Stimulated activated CD8-positive, alpha-beta memory T cell treated with anti-CD3 and anti-CD28 coated beads, Interleukin-4, amount 100 ng/mL, for 48 hours (primary cell): Measurements from ENCODE around the gene OTC.

Source experiments
- DNase-seq: peaks from one replicate; pipeline ENCODE4 v3.0.0-alpha.2; 2020

OTC gene

GRCh38 chrX:38357747-38358673 is 5.6 kb downstream of the OTC start:
- DNase-seq, result no peak

DNA sequence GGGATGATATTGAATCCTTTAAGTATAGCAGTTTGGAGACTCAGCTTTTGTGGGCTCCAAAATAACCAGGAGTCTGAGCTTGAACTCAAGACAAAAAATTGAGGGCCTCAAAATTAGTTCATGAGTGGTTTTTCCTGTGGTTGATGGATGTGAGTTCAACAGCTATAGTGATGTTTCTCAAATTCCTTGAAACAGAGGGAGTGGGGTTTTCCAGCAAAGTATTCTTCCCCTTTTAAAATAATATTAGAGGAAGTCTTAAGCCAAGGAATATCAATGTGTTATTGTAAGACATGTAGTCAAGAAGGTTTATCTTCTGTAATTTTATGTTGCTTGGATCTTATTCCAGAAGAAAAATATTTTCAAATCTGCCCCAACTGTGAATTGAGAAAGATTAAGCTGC is 10.6 kb downstream of the OTC start:
- DNase-seq, result no peak

- no peak for DNase-seq
Observed at GRCh38 chrX:38365954-38366353, 13.6 kb downstream of the OTC start.

DNA sequence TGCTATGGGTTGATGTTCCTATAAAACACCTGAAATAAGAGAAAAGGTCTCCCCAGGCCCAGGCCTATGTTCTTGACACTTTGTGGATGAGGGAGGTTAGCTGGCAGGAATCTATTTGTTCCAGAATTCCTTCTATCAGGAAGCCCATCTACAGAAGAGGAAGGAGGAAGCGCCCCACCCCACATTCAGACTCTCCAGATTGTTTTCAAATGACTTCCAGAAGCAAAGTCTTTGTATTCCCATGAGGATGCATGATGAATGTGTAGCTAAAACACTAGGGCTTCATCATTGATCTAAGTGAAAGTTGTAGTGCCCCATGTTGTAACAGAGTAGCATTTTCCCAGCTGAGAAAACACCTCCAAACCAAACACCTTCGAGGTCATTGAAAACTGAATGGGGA is 16.4 kb downstream of the OTC start:
- no peak for DNase-seq

GRCh38 chrX:38371641-38372040 is 19.2 kb downstream of the OTC start:
- DNase-seq, result no peak

GRCh38 chrX:38374431-38374830 is 22.0 kb downstream of the OTC start:
- DNase-seq, result no peak

DNA sequence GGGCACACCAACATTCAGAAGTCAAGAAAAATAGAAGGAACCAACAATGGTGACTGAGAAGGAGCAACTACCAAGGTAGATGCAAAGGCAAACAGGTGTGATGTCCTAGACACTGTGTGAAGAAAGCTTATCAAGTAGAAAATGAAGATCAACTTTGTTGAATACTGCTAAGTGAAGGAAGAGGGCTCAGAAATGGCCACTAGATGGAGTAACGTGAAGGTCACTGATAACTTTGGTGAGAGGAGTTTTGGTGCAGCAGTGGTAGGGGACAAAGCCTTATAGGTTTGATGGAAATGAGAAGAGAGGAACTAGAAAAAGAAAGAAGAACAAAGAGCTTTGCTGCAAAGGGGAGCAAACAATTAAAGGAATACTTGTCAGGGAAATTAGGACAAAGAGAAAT is 23.5 kb downstream of the OTC start:
- DNase-seq, result no peak

GRCh38 chrX:38376747-38377146 is 24.3 kb downstream of the OTC start:
- DNase-seq, result no peak

- no peak for DNase-seq
Observed at GRCh38 chrX:38379088-38379487, 26.7 kb downstream of the OTC start.

DNA sequence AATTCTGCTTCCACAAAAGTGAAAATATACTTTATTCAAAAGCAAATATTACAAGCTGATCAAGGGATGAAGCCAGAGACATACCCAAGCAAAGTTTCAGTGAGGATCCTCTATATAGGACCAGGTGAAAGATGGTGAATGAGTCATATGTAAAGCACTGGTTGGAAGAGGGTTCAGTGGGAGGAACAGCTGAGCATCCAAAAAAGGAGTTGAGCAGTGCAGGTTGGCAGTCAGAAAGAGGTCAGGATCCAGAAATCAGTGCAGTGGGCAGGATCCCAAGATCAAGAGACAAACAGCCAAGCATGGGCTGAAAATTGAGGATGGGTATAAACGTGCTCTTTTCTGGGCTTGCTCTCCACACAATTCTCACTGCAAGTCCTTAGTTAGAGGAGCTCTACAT is 30.3 kb downstream of the OTC start:
- DNase-seq, result no peak

- no peak for DNase-seq
Observed at GRCh38 chrX:38400389-38400910, 48.0 kb downstream of the OTC start.

DNA sequence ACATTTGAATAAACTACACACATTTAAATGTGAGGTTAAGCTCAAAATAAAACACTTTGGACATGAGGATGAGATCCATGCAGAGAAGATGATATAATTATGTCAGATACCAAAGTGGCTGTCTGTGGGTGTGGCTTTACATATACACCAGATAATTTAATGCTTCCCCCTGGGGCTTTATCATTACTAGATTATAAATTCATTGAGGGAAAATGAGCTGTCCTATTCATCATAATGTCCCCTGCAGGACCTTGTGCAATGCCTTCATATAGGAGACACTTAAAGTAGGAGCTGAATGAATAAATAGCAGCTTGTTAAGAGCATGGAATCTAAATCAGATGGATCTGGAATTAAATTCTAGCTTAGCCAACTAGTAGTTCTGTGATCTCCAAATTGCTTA is 49.7 kb downstream of the OTC start:
- no peak for DNase-seq

DNA sequence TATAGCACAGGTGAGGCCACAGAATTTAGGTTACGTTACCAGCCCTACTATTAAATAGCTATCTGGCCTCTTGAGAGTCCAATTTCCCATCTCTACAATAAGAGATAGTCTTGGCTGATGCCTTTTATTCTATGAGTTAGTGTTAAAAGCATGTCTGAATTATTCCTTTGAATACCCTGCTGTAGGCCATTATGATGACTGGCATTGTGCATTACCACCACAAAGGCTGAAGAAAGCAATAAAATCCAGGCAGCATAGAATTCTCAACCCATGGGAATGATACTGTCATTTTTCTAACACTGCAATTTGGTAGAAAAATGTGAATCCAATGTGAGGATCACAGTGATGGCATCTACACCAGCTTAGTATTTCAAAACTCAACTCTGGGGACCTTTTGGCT is 51.4 kb downstream of the OTC start:
- DNase-seq, result no peak

GRCh38 chrX:38407126-38407525 is 54.7 kb downstream of the OTC start:
- no peak for DNase-seq

DNA sequence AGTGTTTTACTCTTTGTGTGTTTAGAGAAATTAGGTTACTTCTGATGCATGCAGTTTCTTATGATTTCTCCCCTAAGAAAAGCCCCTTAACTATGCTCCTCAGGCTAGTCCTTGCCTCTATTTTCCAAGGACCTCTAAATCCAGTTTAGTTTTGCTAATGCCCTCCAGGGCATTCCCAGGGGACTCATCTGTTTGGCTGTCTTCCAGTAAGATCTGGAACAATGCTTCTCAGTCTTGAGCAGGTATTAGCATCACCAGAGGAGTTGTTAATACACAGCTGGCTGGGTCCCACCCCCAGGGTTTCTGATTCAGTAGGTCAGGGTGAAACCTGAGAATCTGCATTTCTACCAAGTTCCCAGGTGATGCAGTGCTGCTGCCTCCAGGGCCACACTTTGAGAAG is 56.9 kb downstream of the OTC start:
- no peak for DNase-seq

DNA sequence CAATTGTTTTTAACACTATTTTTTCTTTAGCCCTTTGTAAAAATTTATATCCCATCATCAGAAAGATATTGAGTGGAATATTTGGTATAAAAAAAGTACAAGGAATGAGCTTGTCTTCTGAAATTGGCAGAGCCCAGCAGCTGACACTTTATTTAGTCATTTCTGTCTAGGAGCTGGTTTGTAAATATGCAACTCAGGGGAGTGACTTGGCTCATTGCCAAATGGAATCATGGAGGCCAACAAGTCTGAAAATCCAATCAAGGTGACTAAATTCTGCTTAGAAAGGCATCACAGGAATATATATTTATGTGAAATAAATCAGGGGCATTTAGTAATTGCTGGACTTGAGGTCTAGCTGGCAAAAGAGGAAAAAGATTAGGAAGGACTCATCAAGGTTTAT is 74.4 kb downstream of the OTC start:
- DNase-seq, result no peak

- DNase-seq, result no peak
Observed at GRCh38 chrX:38431525-38431924, 79.1 kb downstream of the OTC start.

GRCh38 chrX:38435130-38435529 is 82.7 kb downstream of the OTC start:
- no peak for DNase-seq

- DNase-seq, result no peak
Observed at GRCh38 chrX:38437093-38437492, 84.7 kb downstream of the OTC start.

- no peak for DNase-seq
Observed at GRCh38 chrX:38438321-38438720, 85.9 kb downstream of the OTC start.

DNA sequence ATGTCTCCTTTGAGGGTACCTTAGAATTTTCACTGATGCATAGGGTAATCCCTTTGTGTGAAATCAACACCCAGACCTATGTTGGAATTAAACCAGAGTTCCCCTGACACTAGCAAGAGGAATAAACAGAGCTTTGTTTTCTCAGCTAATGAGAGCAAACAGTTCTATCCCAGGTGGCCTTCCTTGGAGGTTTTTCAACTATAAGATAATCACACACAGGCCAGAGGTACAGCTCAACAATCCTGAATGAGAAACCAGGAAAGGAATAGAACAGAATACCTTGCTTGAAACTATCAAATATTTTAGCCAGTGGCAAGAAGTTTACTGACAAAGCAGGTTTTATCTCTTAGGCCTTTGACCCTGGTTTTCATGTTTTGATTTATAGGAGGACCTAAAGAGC is 100.2 kb downstream of the OTC start:
- DNase-seq, result no peak

DNA sequence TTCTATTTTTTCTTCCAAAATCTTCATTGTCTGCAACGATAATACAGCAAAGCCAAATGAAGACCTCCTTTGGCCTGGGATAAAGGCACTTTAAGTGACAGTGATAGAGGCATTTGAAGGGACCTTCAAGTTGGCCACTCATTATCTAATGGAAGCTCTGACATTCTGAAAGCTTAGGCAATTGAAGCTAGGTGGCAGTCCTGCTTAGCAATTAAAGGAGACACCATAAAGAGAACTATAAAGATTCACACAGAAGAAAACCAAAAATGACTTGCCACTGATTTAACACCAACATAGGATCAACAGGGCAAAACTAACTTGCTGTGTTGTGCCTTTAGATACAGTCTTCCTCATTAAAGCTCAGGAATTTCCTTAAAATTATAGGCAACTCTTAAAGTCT is 105.7 kb downstream of the OTC start:
- no peak for DNase-seq

DNA sequence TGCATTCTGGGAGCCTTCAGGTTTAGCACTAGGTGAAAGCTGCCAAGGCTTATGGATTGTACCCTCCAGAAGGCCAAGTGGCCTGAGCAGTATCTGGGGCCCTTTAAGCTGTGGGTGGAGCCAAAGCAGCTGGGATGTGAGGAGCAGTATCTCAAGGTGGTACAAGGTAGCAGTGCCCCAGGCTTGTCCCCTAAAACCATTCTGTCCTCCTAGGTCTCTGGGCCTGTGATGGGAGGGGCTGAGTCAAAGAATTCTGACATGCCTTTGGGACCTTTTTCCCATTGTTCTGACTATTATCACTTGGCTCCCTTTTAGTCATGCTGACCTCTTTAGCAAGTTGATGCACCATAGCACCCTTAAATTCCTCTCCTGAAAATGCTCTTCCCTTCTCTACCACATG is 109.9 kb downstream of the OTC start:
- DNase-seq, result no peak

DNA sequence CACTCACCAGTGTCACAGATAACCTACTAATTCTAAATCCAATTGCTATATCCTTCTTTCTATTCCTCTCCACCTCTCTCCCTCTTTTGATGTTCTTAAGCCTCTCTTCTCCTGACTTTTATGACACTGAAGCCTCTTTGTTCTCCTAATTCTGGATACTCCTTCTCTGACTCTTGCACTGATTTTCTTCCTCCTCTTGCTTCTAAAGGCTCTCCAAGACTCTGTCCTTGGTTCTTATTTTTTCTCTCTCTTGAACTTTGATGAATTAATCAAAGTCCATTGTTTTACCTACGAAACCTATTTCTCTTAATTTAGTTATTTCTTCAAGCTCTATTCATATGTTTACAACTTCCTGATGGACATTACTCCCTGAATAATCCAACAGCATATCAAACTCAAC is 113.3 kb downstream of the OTC start:
- DNase-seq, result no peak
